ENCODE results near the gene TRIM14.

The TRIM14 gene

DNA sequence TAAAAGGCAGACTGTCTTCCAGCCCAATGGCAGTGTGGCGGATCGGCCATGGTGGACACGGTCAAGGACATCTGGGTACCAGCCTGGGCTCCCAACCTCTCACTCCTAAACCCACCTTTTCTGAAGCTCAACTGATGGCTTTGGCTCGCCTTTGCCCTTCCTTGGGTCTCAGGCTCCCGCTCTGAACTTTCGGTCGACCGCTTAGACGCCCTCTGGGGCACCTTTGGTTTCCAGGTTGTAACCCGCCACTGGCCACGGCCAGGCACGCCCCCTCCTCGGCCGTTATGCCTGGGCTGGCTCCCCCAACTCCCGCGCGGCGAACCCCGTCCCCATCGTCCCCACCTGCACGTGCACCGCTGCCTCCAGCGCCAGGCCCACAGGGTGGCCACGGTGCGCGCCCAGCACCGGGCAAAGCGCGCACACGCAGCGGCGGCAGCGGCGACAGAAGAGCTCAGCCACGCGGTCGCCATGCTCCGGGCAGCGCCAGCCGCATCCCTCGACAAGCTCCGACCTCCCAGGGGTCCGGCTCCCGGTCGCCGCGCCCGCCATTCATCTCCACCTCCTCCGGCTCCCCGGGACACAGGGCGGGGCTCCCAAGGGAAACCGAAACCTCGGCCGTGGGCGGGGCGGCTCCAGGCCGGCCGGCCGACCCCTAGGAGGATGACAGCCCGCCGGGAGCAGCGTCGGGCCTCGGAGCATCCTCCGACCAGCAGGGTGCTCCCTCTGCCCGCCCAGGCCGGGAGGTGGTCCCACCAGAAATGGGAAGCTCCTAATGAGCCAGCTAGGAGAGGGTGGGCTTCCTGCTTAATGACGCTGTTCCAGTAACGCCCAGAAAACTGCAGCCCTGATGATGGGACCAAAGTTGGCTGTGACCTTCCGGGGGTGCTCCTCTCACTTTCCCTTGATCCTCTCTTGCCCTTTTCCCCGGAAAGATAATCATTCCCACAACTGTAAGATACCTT, at the start of gene TRIM14:
TRIM14 (minus strand) TSS at position 583 of the 962 bp plus-strand sequence; CDS start at position 549, 34 bp downstream.
- peak; percentile 92 to 94 for DNase-seq

GRCh38 chr9:98168153-98168780, 49.2 kb upstream of the TRIM14 start:
- no peak for DNase-seq

DNA sequence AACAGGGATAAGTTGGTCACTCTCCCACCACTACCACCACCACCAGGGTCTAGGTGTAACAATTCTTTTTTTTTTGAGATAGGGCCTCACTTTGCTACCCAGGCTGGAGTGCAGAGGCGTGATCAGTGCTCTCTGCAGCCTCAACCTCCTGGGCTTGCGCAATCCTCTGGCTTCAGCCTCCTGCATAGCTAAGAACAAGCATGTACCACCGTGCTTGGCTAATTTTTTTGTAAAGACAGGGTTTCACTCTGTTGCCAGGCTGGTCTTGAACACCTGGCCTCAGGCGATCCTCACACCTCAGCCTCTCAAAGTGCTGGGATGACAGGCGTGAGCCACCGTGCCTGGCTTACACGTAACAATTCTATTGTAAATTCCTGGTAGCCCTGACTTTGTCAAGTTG, 45.9 kb upstream of the TRIM14 start:
- no peak for DNase-seq

- no peak for DNase-seq
Measured at GRCh38 chr9:98162613-98163012, 43.6 kb upstream of the TRIM14 start.

DNA sequence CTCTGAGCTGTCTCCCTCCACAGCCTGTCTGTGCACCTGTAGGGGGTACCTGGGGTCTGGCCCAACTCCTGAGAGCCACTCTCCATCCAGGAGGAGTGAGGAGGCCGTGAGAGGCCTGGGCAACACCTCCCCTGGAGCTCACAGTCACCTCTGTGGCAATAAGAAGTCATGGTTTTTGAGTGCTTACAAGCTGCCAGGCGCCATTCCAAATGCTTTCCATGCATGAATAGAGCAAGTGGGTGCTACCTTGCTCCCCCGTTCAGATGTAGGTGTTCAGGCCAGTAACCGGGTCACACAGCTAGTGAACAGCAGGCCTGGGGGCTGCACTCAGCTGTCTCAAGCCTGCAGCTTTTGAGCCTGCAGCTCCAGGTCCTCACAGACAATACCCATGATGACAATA, 42.8 kb upstream of the TRIM14 start:
- DNase-seq = no peak

DNA sequence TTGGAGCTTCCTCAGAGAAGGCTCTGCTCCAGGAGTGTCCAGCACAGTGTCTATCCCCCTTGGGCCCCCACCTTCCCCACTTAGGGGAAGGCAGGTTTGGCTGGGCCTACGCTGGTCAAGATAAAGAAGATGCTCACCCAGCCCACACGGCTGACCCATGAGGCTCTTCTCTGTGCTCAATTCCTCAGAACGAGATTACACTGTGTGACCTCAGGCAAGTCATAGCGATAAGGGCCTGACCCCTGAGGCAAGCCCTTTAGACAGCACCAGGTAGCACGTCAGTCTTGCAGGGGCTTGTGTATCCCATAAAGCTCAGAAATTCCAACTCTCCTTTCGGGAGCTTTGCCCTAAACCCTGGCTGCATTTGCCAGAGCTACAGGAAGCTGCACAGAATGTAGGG, 40.8 kb upstream of the TRIM14 start:
- DNase-seq = no peak

DNA sequence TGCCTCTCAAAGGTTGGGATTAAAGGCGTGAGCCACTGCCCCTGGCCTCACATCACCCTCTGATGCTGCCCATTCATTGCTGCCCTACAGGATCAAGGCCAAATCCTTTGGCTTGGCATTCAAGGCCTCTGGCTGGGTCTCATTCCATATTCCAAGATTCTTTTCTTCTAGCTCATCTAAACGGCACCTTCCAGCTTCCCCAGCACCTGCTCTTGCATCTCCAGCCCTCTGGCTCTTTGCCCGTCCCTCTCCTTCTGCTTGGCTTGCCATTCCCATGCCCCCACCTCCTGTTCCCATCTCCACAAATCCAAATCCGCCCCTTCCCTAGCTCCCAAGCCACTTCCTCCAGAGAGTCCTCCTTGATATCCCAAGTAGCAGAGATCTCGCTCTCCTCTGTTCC, 40.3 kb upstream of the TRIM14 start:
- DNase-seq = no peak

- no peak for DNase-seq
Measured at GRCh38 chr9:98158071-98158831, 39.2 kb upstream of the TRIM14 start.

- DNase-seq = no peak
Measured at GRCh38 chr9:98157372-98157771, 38.4 kb upstream of the TRIM14 start.

- DNase-seq = no peak
Measured at GRCh38 chr9:98154678-98155077, 35.7 kb upstream of the TRIM14 start.

DNA sequence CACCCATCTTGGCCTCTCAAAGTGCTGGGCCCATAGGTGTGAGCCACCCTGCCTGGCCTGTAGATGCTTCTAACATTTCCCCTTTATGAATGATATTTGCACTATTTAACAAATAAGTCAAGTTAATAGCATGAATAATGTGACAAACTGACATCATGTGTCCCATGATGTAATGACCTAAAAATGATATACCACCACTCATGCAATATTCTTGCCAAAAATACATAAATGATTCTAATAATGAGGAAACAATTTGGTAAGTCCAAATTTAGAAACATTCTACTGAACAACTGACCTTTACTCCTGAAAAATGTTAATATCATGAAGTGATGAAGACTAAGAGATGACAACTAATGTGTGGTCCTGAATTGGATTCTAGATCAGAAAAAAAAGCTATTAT, 33.5 kb upstream of the TRIM14 start:
- DNase-seq = no peak

DNA sequence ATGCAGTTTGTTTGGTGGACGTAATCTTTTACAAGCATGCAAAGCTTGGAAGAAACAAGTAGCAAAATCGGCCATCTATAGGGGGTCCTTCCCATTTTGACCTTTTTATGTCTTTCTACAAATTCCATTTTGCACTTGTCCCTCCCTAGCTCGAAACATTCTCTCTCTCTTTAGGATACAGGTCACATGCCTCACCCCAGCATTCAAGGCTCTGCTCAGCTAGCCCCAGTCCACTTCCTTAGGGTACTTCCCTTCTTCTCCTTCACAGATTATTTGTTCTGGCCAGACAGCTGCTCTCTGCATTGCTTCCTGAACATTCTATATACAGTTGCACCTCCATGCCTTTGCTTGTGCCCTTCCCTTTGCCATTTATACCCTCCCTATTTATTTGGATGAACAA, 31.7 kb upstream of the TRIM14 start:
- DNase-seq = no peak

- no peak for DNase-seq
Measured at GRCh38 chr9:98150164-98150563, 31.1 kb upstream of the TRIM14 start.

DNA sequence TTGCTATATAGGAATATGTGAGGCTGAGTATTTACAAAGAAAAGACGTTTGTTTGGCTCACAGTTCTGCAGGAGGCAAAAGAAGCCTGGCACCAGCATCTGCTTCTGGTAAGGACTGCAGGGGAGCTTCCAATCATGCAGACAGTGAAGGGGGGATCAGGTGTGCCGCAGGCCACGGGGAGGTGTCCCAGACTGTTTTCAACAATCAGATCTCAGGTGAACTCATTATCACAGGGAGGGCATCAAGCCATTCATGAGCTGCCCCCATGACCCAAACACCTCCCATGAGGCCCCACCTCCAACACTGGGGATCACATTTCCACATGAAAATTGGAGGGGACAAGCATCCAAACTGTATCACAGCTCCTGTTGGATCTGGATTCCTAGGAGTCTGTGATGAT, 30.4 kb upstream of the TRIM14 start:
- no peak for DNase-seq

DNA sequence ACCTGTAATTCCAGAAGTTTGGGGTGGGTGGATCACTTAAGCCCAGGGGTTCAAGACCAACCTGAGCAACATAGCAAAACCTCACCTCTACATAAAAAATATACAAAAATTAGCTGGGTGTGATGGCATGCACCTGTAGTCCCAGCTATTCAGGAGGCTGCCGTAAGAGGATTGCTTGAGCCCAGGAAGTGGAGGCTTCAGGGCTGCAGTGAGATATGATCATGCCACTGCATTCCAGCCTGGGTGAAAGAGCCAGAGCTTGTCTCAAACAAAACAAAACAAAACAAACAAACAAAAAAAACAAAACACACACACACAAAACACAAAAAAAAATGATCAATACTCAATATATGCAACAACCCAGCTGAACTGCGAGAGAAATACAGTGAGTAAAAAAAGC, 29.5 kb upstream of the TRIM14 start:
- no peak for DNase-seq

DNA sequence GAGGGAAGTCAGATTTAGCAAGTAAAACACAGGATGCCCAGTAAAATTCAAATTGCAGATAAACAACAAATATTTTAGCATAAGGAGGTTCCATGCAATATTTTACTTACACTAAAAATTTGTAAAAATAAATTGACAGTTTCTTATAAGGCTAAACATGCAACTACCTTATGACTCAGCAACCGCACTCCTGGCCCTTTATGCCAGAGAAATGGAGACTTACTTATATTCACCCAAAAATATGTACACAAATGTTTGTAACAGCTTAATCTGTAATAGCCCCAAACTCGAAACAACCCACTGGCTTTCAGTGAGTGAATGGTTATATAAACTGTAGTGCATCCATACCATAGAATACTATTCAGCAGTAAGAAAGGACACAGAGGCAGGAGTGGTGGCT, 28.6 kb upstream of the TRIM14 start:
- no peak for DNase-seq

DNA sequence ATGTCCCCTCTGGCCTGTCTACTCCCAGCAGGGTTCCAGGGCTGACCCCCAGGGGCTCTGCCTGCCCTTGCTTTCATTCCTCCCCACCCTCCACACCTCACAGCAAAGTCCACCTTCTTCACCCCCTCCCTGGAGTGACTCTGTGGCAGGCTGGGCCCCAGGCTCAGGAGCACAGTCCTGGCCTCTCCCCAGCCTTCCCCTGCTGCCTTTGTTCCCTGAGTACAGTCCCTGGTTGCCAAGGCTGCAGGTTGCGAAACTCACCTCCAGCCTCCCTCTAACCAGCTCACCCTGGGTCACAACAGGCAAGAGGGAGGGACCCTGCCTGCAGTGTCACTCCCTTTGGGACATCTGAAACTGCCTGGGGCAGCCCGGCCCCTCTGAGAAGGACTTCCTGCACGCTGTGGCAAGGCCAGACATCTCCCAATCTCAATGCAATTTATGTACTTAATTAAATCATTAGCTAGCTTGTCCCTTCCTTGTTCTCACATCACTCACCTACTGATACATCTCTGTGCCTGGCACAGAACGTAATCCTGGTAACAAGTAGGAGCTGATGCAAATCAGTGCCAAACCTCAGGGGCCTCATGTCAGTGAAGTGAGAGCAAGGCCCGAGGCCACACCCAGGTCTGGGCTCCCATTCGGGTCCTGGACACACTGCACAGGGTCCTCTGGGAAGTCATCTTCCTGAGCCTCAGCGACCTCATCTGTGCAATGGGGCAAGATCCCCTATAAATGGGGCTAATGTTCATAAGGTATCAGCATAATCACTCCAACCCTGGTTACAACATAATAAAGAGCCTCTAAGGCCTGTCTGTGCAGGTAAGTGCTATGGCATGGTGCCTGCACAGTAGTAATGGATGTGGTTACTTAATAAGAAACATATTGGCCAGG, 27.3 kb upstream of the TRIM14 start:
- peak; percentile 5 to 6 for DNase-seq

GRCh38 chr9:98144631-98145030, 25.6 kb upstream of the TRIM14 start:
- DNase-seq = no peak

GRCh38 chr9:98144076-98144475, 25.1 kb upstream of the TRIM14 start:
- no peak for DNase-seq

DNA sequence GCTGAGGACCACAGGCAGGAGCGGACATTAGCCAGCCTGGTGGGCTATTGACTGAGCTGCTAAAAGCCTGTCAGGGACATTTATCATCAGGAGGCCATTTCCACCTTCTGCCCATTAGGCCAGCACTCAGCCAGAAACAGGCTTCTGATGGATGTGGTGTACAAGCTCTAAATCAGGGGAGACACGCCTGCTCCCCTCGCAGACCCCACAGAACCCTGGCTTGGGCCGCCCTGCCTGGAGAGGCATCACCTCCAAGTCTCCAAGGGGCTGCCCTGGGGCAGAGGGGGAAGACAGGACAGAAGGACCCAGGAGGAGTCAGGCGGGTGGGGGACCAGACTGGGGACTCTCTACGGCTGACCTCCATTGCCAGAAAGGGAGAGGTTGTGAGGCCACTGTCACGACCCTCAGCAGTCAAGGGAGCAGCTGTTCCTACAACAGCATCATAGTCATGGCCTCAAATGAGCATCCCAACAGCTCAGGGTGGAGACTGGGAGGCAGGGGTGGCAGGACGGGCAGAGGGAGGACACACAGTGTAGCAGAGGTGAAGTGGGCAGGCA, 24.0 kb upstream of the TRIM14 start:
- no peak for DNase-seq

- no peak for DNase-seq
Measured at GRCh38 chr9:98142182-98142907, 23.3 kb upstream of the TRIM14 start.
